HG03520 (cell line): ENCODE data around the gene AP2B1.
A peak's percentile ranks its signal among the peaks of the same experiment; 100 is the strongest.
"Not testable (repeated sequence)": the region's sequence is repeated elsewhere in the genome, so short reads cannot be mapped to it uniquely, and the experiment has no call there.

Experiments
- ATAC-seq: cut with Tn5 transposase; IDR thresholded peaks from one replicate; pipeline ENCODE4 v1.9.1; 2021; ENCODE audit warnings: mild to moderate bottlenecking, moderate library complexity; ENCODE audit not compliant: unreplicated experiment

AP2B1 gene

DNA sequence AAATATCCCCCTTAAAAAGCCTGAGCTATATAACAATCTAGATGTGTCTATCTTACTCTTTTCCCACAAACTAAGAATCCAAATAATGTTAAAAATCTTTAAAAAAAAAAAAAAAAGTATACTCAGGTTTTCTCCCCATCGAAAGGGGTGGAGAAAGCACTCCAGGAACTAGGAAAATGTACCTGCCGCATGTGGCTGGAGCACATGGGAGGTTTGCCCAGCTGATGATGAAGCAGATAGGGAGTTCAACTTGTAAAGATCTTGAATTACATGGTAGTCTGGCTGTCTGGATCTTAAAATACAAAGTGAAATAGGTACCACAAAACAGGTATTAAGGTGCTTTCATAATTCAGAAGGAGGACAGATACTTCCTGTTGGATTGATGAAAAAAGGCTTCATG, 17.7 kb upstream of the AP2B1 start:
- ATAC-seq = no peak

GRCh38 chr17:35575759-35576158, 11.4 kb upstream of the AP2B1 start:
- ATAC-seq = no peak

DNA sequence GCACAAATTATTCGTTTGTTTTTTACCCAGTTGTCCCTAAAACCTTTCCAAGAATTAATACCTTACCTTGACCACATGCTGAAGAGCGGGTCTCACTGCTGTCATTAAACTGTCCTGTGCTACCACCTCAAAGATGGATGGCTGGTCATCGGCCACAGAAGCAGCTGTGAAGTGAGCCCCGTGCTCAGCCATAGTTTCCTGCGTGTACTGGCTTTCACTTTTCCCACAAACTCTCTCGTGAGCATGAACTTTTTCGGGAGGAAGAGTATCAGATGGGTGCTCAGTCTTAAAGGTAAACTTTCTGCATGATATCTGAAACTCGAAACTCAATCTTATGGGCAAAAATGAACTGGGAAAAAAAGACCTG, 9.3 kb upstream of the AP2B1 start:
- ATAC-seq = no peak

DNA sequence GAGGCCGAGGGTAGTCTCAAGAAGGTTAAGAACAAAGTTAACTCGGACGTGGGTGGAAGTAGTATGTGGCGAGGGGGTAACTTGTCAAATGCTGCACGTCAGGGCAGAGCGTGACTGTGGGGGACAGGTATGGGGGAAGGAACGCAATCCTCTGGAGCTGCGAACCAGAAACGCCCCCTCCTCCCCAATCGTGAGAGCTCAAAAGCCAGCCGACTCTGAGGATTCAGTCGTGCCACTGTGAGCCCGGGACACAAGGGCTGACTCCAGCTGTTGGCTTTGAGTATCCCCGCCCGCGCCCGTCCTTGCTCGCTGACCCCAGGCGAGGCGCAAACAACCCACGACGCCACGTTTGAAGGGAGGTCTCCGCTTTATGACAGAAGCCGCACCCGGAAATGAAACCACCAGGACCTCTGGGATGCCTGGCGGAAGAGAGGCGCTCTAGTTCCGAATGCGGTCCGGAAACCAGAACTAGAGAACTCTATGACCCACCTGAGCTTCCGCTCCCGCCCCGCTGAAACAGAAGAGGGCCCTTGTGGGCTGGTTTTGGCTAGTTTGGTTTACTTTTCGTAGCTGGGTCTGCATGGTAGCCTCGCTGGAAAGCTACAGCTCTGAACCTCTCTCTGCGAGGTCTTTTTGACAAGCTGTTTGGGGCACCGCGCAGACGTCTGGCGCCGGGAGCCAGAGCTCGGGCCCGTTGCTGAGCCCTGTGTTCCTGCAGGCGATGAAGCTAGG, 8.8 kb upstream of the AP2B1 start, which contains the start of gene PEX12:
Gene PEX12 (minus strand): TSS at position 375 of the 732 bp plus-strand sequence. CDS start 550 bp downstream, outside the sequence.
- ATAC-seq = peak; percentile 80

- no peak for ATAC-seq
These were observed 8.1 kb upstream of the AP2B1 start for GRCh38 chr17:35578929-35579432.

- ATAC-seq = no peak
These were observed 3.1 kb upstream of the AP2B1 start for GRCh38 chr17:35584061-35584460.

DNA sequence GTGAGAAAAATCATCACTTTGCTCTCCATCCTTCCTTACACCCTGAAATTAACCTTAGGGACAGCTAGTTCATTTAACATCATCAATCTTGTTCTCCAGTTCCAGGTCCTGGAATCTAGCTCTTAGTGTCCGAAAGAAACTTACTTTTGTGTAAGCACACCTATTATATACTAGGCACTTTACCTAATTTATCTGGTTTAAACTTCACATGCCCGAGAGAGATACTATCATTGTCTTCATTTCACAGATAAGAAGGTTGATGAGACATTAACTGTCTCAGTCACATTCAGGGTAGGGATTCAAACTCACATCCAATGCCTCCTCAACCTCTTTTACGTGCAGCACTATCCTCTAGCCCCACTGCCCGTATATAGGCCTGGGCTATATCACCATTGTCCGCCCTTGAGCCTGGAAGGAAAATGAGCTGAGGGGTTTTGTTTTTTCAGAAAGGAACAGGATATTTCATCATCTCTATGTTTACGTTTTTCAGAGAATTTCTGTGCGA, 501 bp upstream of the AP2B1 start:
- no peak for ATAC-seq

DNA sequence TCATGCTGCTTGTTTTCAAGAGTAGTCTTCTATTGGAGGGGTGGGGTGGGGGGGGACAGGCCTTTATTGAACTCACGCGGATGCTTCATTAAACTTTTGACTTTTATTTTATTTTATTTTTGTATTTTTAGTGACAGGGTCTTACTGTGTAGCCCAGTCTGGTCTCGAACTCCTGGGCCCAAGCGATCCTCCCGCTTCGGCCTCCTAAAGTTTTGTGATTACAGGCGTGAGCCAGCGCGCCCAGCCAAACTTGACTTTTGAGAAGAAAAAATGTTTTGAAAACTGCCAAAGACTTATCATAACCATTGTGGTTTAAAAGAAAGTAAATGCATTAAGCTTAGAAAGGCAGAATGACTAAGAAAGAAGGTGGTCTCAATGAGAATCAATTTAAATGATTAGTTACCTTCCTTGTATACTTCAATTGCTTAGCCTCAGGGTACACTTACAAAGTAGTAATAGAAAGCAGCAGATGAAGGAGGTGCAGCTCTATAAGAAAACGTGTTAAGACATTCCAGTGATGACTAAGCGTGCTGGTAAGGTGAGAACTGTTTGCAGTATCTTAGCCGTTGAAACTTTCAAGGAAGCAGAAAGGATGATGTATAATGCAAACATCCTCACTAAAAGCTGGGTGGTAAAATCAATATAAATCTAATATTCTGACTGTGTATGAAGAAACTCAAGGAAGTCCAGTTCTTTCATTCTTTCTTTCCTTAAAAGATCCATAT, 1.2 kb downstream of the AP2B1 start:
- ATAC-seq = no peak

GRCh38 chr17:35596072-35596471, 8.9 kb downstream of the AP2B1 start:
- ATAC-seq = no peak

GRCh38 chr17:35596530-35597233, 9.6 kb downstream of the AP2B1 start:
- no peak for ATAC-seq

DNA sequence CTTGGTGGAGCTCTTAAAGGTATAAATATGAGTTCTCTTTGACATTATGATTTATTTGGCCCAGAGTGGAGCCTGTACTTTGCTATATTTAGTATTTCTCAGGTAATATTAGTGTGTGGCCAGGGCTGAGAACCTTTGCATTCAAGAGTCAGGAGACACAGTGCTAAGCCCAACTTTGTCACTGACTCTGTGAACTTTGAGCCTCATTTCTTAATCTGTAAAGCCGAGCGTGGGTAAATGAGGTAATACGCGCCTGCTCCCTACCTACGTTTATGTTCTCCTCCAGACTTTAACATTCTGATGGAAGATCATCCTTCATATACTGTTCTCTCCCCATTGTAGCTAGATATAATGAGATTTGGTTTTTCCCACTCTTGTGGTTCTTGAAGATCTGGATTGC, 10.5 kb downstream of the AP2B1 start:
- no peak for ATAC-seq

GRCh38 chr17:35603674-35604073, 16.6 kb downstream of the AP2B1 start:
- no peak for ATAC-seq

GRCh38 chr17:35605678-35606077, 18.6 kb downstream of the AP2B1 start:
- no peak for ATAC-seq

- ATAC-seq = no peak
These were observed 20.2 kb downstream of the AP2B1 start for GRCh38 chr17:35607239-35607847.

- no peak for ATAC-seq
These were observed 22.7 kb downstream of the AP2B1 start for GRCh38 chr17:35609831-35610230.

DNA sequence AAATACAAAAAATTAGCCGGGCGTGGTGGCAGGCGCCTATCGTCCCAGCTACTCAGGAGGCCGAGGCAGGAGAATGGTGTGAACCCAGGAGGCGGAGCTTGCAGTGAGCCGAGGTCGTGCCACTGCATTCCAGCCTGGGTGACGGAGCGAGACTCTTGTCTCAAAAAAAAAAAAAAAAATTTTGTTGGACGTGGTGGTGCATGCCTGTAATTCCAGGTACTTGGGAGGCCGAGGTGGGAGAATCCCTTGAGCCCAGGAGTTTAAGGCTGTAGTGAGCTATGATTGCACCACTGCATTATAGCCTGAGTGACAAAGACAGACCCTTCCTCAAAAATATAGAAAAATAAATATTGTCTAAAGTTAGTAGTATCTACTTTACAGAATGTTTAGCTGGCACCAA, 23.6 kb downstream of the AP2B1 start:
- ATAC-seq = not testable (repeated sequence)

DNA sequence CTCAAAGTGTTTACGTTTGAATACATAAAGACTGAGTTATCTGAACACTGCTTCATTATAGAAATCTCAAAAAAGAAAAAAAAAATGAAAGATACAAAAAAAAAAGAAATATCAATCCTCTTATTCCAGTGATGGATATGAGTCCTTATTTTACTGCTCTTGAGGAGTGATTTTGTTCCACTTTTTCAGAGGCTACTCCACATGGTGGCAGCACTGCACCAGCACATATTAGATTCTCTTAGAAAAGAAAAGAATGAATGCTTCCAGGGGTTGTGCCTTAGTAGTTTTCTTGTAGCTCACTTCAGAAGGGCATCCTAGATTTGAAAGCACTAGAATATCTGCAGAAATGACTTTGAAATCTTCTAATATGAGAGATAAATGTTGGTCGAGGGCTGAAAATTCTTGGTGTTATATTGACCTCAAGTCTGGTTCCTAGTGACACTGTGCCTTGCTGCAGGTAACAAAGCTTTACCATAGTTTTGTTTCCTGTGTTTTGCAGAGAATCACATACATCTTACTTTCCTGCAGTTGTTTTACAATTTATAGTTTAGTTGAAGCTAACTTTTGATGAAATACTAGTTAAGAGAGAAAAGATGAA, 25.9 kb downstream of the AP2B1 start:
- no peak for ATAC-seq

- ATAC-seq = no peak
These were observed 27.7 kb downstream of the AP2B1 start for GRCh38 chr17:35614810-35615209.

GRCh38 chr17:35616536-35616935, 29.4 kb downstream of the AP2B1 start:
- ATAC-seq = no peak

GRCh38 chr17:35617505-35617904, 30.4 kb downstream of the AP2B1 start:
- ATAC-seq = no peak

DNA sequence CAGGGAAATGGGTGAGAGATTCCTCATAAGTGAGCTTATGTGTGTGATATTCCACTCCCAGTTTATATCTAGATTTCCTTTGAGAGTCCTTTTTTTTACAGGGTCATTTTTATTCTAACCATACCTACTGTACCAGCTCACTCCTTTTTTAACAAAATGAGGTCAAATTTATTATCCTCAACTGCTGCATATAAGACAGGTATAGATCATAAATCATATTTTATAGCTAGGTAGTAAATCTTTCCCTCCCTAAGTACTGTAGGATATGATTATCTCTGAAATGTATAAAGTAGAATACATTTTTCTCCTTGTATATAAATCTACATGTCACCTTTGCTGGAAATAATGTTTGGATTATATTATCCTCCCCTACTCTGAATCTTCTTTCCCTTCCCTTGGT, 31.5 kb downstream of the AP2B1 start:
- no peak for ATAC-seq
